ENCODE data around the gene CCDC85C.

DNA sequence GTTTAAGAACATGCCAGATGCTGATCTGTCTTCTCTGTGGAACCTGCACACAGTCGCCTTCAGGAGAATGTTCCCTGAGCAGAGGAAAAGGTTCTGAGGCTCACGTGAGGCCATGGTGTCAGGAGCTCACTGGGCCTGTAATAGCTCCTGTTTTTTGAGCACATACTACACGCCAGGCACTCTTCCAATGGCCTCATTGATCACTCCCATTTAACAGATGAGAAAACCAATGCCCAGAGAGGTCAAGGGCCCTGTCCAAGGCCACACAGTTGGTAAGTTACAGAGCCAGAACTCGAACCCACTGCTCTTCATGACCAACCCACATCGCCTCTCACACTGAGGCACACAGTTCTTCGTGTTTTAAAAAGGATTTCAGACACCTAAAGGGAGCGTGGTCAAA is 33.6 kb upstream of the CCDC85C start:
- TF ChIP-seq, protein P1, sequence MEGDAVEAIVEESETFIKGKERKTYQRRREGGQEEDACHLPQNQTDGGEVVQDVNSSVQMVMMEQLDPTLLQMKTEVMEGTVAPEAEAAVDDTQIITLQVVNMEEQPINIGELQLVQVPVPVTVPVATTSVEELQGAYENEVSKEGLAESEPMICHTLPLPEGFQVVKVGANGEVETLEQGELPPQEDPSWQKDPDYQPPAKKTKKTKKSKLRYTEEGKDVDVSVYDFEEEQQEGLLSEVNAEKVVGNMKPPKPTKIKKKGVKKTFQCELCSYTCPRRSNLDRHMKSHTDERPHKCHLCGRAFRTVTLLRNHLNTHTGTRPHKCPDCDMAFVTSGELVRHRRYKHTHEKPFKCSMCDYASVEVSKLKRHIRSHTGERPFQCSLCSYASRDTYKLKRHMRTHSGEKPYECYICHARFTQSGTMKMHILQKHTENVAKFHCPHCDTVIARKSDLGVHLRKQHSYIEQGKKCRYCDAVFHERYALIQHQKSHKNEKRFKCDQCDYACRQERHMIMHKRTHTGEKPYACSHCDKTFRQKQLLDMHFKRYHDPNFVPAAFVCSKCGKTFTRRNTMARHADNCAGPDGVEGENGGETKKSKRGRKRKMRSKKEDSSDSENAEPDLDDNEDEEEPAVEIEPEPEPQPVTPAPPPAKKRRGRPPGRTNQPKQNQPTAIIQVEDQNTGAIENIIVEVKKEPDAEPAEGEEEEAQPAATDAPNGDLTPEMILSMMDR (IDR thresholded peaks at IDR 0.05), result no peak
- TF ChIP-seq POLR2A (IDR thresholded peaks at IDR 0.05), result no peak

Data from ovary (tissue), 3 donors.